Measurements from ENCODE around the gene NWD2. TPM values are rescaled to one million over a fixed set of nuclear protein-coding genes. Genes with fewer than 3 reads are reported as not detected.

The NWD2 gene
- total RNA-seq, 1 experiment from 2014 or later = not detected

DNA sequence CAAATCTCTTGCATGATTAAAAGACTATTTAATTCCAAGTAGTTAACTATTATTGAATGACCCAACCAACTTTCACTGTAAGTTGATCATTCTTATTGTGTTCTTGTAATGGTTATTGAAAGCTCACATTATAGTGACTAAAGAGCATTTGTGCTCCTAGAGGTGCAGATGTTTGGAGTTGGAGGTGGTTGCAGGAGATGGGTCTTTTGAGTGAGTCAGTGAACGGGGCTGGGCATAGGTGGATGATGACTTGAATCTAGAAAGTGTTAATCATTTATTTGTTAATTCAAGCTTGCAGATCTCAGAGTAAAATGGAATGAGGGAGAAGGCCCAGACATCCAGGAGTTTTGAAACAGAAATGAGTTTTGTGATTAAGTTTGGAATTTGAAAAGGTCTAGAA, 13.7 kb downstream of the NWD2 start:
- Histone ChIP-seq H3K23ac (ENCODE audit: insufficient read length, low read depth, low read length) (no peak overlapping the region), H3K79me1 (ENCODE audit: insufficient read depth, low read depth, low read length, poor library complexity, severe bottlenecking) (no peaks in the 10 kb centered on the region), H3K23me2 (ENCODE audit: insufficient read length, low read depth, low read length, poor library complexity, severe bottlenecking) (no peaks in the 10 kb centered on the region), H3K56ac (ENCODE audit: insufficient read length, low read depth, low read length) (no peak overlapping the region), H4K5ac (ENCODE audit: insufficient read length, low read depth, low read length) (no peak overlapping the region), H3K4me1 (ENCODE audit: insufficient read depth, low read length) (no peaks in the 10 kb centered on the region), H4K20me1 (ENCODE audit: control insufficient read depth, insufficient read depth, insufficient read length) (no peaks in the 10 kb centered on the region), H3K27me3 (ENCODE audit: insufficient read depth, low read length) (no peaks in the 10 kb centered on the region), H4K8ac (replicated peaks; ENCODE audit: insufficient read length, low read depth, low read length) (no peak overlapping the region), H2BK12ac (ENCODE audit: insufficient read length, low read depth, low read length) (no peak overlapping the region), H3K14ac (ENCODE audit: insufficient read depth, low read length) (no peak overlapping the region), H3K79me2 (ENCODE audit: insufficient read depth, low read length) (no peaks in the 10 kb centered on the region), H2BK15ac (ENCODE audit: low read depth, low read length) (no peak overlapping the region), H3K18ac (ENCODE audit: insufficient read length, low read depth, low read length) (no peak overlapping the region), H3K9ac (ENCODE audit: extremely low read depth, insufficient read length, low read length) (no peak overlapping the region), H2BK20ac (ENCODE audit: low read depth, low read length, poor library complexity, severe bottlenecking) (no peak overlapping the region), H2BK120ac (ENCODE audit: low read depth, low read length, poor library complexity, severe bottlenecking) (no peak overlapping the region), H3K4me2 (ENCODE audit: insufficient read depth, insufficient read length, low read length) (no peak overlapping the region), H3T11ph (ENCODE audit: low read length) (no peak overlapping the region), H2BK5ac (ENCODE audit: insufficient read length, low read length) (no peak overlapping the region), H3K9me3 (ENCODE audit: control insufficient read depth, low read depth, low read length) (no peaks in the 10 kb centered on the region), H2AFZ (ENCODE audit: low read length) (no peak overlapping the region), H4K91ac (ENCODE audit: insufficient read length, low read depth, low read length) (no peak overlapping the region), H3K27ac (ENCODE audit: insufficient read length, low read depth, low read length) (no peak overlapping the region), H3K4ac (ENCODE audit: low read depth, low read length) (no peak overlapping the region), H2AK5ac (ENCODE audit: insufficient read length, low read length) (no peak overlapping the region)
- no CpG with 5 or more reads among the region's 1 CpG for WGBS (ENCODE audit: extremely low coverage, insufficient read length, low lambda C conversion rate)
- no peak overlapping the region for H3K4me3 Mint-ChIP-seq
- no peak for DNase-seq
- no peak overlapping the region for H3K27ac Mint-ChIP-seq
- H3K27me3 Mint-ChIP-seq (ENCODE audit: low read depth) = peaks cover 13% of the 10 kb centered on the region
- TF ChIP-seq, protein P1, sequence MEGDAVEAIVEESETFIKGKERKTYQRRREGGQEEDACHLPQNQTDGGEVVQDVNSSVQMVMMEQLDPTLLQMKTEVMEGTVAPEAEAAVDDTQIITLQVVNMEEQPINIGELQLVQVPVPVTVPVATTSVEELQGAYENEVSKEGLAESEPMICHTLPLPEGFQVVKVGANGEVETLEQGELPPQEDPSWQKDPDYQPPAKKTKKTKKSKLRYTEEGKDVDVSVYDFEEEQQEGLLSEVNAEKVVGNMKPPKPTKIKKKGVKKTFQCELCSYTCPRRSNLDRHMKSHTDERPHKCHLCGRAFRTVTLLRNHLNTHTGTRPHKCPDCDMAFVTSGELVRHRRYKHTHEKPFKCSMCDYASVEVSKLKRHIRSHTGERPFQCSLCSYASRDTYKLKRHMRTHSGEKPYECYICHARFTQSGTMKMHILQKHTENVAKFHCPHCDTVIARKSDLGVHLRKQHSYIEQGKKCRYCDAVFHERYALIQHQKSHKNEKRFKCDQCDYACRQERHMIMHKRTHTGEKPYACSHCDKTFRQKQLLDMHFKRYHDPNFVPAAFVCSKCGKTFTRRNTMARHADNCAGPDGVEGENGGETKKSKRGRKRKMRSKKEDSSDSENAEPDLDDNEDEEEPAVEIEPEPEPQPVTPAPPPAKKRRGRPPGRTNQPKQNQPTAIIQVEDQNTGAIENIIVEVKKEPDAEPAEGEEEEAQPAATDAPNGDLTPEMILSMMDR (conservative IDR thresholded peaks at IDR 0.05) = no peak
- H3K4me1 Mint-ChIP-seq = no peaks in the 10 kb centered on the region
- H3K36me3 Mint-ChIP-seq (ENCODE audit: insufficient read depth in 1 of 3, low read depth in 3 of 3) = no peaks in the 10 kb centered on the region
- no peaks in the 10 kb centered on the region for H3K9me3 Mint-ChIP-seq

Data from H9 (cell line).